Loucy (cell line): Measurements from ENCODE around the gene EEFSEC.

Source experiments
- CTCF ChIP-seq: fragments of 200-600 bp; sonication (generic); conservative IDR thresholded peaks from 2 replicates; pipeline ENCODE4 v1.5.1; 2014; ENCODE audit warnings: mild to moderate bottlenecking, antibody characterized with exemption, low read length
- EZH2phosphoT487 ChIP-seq: fragments of 200-600 bp; IDR thresholded peaks from 2 replicates; pipeline ENCODE4 v1.6.1; 2018; ENCODE audit warnings: antibody characterized with exemption, mild to moderate bottlenecking, moderate library complexity, borderline replicate concordance

- TF ChIP-seq CTCF (no peak), EZH2phosphoT487 (no peak)
These were observed 238.7 kb downstream of the EEFSEC start for GRCh38 chr3:128392021-128392420.
